GM21367 (cell line): Measurements from ENCODE around the gene TMEM273.

Source experiments
- ATAC-seq: cut with Tn5 transposase; IDR thresholded peaks from one replicate; pipeline ENCODE4 v1.9.1; 2021; ENCODE audit not compliant: unreplicated experiment

The TMEM273 gene

GRCh38 chr10:49177391-49178355, 10.5 kb downstream of the TMEM273 start:
- ATAC-seq, result peak; percentile 75

GRCh38 chr10:49176310-49177268, 11.6 kb downstream of the TMEM273 start:
- ATAC-seq, result no peak

GRCh38 chr10:49175587-49176309, 12.4 kb downstream of the TMEM273 start:
- ATAC-seq, result no peak

- no peak for ATAC-seq
These were observed 13.2 kb downstream of the TMEM273 start for GRCh38 chr10:49174926-49175500.

GRCh38 chr10:49174261-49174925, 13.8 kb downstream of the TMEM273 start:
- no peak for ATAC-seq

- ATAC-seq, result no peak
These were observed 14.3 kb downstream of the TMEM273 start for GRCh38 chr10:49173853-49174252.

GRCh38 chr10:49173201-49173772, 14.9 kb downstream of the TMEM273 start:
- no peak for ATAC-seq

- ATAC-seq, result no peak
These were observed 15.4 kb downstream of the TMEM273 start for GRCh38 chr10:49172777-49173132.

- ATAC-seq, result no peak
These were observed 16.0 kb downstream of the TMEM273 start for GRCh38 chr10:49172061-49172776.

GRCh38 chr10:49171326-49172060, 16.7 kb downstream of the TMEM273 start:
- ATAC-seq, result no peak

- no peak for ATAC-seq
These were observed 17.4 kb downstream of the TMEM273 start for GRCh38 chr10:49170632-49171325.

GRCh38 chr10:49169776-49170175, 18.4 kb downstream of the TMEM273 start:
- no peak for ATAC-seq

- ATAC-seq, result no peak
These were observed 19.2 kb downstream of the TMEM273 start for GRCh38 chr10:49168831-49169500.

- no peak for ATAC-seq
These were observed 20.0 kb downstream of the TMEM273 start for GRCh38 chr10:49168171-49168540.

GRCh38 chr10:49167425-49168170, 20.6 kb downstream of the TMEM273 start:
- no peak for ATAC-seq
